Mammary epithelial cell (primary cell): ENCODE data around the gene ORMDL2.

Source experiments
- CTCF ChIP-seq, 2 donors: IDR thresholded peaks in 1 of 2; conservative IDR thresholded peaks in 1 of 2; 2 replicates each; pipeline ENCODE4 v1.5.1; 2011 to 2012; ENCODE audit warnings: inconsistent platforms in 2 of 2, low read length in 2 of 2, mild to moderate bottlenecking in 2 of 2, control low read depth in 1 of 2, low read depth in 1 of 2; ENCODE audit not compliant: insufficient read depth in 1 of 2; ENCODE audit errors: extremely low read depth in 1 of 2
- EZH2 ChIP-seq: IDR thresholded peaks from 2 replicates; pipeline ENCODE4 v1.6.1; 2012; ENCODE audit warnings: low read length, inconsistent platforms, borderline replicate concordance

- TF ChIP-seq CTCF (conservative IDR thresholded peaks at IDR 0.05 in 1 of 2, IDR thresholded peaks at IDR 0.05 in 1 of 2; ENCODE audit: extremely low read depth in 1 of 2, insufficient read depth in 1 of 2, low read depth in 1 of 2, low read length in 2 of 2) = no peak
- TF ChIP-seq EZH2 = no peak
Observed at GRCh38 chr12:55840581-55841351, 22.9 kb downstream of the ORMDL2 start.
